GM21390 (cell line): ENCODE measurements around the gene DLG2.

ENCODE experiments used
- ATAC-seq: cut with Tn5 transposase; IDR thresholded peaks from one replicate; pipeline ENCODE4 v1.9.1; 2021; ENCODE audit not compliant: unreplicated experiment

The DLG2 gene

DNA sequence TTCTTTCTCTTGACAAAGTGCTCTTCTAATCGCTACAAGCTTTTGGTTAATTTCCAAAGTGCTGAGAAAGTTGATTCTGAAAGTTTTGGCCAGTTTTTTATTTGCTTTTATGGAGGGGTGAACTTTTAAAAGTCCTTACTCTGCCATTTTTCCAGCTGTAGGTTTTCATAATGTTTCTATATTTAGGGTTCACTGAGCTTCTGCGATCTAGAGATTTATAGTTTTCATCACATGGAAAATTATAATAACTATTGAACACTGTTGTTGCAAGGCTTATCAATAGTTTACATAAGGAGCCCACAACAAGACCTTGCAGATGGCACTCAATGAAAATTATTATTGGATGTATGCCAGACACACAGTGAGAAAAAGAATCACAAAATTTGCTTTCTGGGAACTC is 55.1 kb downstream of the DLG2 start:
- ATAC-seq = no peak

DNA sequence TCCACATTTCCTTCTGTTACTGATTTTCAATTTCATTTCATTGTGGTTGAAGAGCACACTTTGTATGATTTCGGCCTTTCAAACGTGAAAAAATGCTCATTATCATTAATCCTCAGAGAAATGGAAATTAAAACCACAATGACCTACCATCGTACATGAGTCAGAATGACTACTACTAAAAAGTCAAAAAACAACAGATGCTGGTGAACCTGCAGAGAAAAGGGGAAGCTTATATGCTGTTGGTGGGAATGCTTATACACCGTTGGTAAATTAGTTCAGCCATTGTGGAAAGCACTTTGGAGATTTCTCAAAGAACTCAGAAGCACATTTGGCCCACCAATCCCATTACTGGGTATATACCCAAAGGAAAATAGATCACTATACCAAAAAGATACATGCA is 57.6 kb downstream of the DLG2 start:
- ATAC-seq = no peak

DNA sequence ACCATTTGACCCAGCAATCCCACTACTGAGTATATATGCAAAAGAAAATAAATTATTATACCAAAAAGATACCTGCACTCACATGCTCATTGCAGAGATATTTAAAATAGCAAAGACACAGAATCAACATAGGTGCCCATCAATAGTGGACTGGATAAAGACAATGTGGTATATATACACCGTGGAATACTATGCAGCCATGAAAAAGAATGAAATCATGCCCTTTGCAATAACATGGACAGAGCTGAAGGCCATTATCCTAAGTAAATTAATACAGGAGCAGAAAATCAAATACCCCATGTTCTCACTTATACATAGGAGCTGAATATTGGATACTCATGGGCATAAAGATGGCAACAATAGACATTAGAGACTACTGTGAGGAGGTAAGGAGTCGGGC is 68.7 kb downstream of the DLG2 start:
- ATAC-seq = no peak

DNA sequence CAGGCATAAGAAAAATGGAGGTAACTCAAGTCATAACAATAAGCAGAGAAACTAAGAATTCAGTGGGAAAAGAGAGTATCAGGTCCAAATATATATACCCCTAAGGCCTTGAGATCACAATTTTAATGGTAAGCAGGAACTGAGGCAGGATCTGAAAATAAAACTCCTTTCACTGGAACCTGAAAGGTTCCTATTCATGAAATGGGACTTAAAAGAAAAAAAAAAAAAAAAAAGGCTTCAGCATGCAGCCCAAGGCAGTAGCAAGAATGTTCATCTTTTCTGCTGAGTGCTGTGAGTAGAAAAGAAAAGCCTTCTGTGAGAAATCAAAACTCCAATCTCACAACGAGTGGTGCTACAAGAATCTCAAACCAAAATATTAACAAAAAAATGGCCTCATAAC is 75.3 kb downstream of the DLG2 start:
- no peak for ATAC-seq

DNA sequence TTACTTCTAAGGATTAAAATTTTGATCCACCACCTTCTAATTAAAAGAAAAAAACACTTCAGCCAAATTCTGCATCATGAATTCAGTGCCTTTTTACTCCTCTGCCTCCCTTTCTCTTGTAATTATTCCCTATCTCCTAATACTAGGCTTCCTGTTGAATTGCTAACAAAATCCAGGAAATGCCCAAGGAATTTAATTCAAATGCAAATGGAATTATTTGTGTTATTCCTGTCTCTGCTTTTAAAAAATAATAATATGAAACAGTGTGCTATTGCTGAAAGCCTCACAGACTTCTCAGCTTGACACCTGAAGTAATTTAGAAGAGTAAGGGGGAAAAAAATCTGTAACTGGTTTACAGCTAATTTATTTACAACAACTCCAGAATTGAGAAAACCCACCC is 85.5 kb downstream of the DLG2 start:
- ATAC-seq = no peak

DNA sequence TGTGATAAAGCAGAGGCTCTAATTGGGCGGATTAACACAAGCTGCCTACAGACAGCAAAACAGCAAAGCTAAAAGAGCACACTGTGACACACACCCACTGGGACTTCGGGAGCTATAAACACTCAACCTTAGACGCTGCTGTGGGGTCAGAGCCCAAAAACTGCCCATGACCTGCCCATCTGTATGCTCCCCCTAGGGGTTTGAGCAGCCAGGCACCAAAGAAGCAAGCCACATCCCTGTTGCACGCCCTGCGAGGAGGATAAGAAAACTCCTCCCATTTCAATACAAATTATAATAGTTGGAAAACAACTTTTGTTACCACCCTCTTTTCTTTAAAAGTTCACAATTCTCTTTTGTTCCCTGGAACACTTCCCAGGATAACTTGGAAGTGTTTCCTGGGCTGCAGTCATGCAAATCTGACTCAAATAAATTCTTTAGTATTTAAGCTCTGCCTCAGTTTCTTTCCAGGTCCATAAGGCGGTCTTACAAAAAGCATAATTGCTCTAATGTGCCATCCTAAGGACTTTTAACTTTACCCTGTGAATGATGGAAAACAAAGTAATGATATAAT is 86.4 kb downstream of the DLG2 start:
- ATAC-seq = no peak

DNA sequence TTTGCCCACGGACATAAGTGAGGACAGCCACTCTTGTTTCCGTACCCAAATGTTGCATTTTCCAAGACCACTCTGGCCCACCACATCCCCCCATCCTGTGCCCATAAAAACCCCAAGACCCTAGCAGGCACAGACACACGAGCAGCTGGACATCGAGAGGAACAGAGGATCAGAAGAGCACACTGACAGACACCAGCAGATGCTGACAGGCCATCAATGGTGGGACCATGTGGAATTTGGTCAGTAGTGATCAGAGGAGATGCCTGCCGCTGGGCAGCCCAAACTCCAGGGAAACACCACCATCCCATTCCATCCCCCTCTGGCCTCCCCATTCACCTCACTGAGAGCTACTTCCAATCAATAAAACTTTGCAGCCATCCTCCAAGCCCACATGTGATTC is 87.0 kb downstream of the DLG2 start:
- ATAC-seq = no peak

DNA sequence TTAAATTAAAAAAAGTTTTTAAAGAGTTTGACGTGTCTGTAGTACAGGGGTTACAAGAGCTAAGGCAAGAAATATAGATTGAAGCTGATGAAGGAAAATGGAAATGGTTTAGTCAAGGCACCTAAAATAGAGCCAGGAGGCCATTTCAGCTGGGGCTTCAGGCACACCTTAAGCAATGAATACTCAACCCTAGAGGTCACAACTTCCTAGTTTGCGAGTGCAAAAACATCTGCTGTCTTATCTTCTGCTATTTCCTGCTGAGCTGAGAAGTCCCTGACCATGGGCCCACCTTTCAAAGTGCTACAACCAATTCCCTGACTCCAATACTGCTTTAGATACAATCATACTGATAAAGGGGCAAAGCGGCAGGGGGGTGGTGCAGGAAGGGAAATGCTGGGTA is 87.4 kb downstream of the DLG2 start:
- ATAC-seq = no peak

DNA sequence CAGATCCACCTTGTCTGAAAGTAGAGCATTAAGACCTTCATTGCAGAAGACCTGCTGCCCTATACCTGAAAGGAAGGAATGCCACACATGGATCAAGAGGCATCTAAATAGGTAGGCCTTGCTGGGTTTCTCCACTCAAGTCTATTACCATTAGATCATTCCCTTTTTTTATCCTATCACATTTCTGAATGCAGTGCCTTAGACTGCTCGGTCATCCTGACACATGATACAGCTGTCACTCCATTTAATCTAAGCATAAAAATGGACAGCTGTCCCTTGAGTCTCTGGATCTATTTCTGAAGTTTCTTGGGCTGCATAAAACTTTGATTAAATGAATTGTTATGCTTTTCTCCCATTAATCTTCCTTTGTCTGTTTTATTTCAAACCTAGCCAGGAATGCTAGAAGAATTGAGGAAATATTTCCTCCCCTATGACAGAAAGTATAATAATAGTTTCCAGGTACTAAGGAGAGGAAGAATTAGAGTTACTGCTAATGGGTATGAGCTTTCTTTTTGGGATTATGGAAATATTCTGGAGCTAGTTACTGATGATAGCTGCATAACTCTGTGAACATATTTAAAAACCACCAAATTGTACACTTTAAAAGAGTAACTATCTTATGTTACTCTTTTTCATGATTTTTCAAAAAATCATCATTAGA is 88.0 kb downstream of the DLG2 start:
- no peak for ATAC-seq

DNA sequence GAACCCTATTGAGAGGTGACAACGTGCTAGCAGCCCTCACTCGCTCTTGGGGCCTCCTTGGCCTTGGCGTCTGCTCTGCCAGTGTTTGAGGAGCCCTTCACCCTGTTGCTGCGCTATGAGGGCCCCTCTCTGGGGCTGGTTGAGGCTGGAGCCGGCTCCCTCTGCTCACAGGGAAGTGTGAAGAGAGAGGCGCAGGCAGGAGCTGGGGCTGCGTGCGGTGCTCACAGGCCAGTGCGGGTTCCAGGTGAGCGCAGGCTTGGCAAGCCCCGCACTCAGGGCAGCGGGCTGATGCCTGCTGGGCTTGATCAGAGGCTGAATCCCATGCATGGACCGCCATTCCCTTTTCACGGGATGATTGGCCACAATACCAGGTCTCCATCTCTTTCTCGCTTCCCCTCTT is 90.7 kb downstream of the DLG2 start:
- no peak for ATAC-seq

DNA sequence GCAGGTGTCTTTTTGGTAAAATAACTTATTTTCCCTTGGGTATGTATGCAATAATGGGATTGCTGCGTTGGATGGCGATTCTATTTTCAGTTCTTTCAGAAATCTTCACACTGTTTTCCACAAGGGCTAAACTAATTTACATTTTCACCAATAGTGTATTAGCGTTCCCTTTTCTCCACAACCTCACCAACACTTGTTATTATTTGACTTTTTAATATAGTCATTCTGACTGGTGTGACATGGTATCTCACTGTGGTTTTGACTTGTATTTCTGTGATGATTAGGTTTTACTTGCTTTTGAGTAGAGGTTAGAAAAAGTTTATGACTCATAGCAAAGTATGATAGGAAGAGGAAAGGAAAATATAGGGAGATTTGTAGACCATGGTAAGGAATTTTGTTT is 92.3 kb downstream of the DLG2 start:
- ATAC-seq = no peak

DNA sequence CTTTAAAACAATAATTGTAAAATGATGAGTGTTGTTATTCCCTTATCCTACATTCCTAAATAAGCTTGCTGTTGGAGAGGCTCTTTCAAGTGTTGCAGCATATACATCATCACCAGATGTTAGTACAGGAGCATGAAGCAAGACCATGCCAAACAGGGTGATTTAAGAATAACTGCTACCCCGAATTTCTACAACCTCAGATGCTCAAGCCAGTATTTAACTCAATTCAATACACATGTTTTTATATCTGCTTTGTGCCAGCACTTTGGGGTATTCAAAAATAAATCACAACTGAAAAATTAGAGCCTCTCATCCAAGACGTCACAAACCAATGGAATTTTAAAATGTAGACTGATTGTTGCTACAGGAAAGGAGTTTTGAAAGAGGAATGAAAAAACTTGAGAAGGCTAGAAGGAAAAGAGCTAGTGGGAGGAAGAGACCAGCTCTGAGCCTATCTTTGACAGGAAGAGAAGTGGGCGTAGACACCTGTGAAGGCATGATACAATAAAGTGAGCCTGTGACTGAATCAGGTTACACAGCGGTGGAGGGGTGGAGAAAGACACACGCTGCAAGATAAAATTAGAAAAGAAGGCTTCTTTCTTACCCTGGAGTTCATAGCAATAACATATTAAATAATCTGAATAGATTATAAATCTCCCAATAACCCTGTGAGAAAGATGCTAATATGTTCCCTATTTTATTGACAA is 95.8 kb downstream of the DLG2 start:
- ATAC-seq = no peak

DNA sequence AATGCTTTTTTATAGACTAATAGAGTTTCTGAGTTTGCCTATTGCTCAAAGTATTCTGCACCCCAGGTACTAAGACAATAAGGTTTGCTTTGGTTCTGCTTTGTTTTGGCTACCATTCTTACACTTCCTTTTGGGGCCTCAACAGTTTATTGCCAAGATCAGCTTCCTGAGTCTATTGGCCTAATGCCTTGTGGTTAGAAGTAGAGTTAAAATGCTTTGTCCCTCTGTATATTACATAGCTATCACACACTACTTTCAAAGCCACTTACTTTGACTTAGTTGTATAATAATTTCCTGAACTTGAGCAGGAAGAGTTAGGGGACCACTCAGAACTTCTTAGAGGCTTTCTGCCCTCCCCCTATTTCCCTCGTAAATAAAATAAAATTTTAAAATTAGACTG is 96.5 kb downstream of the DLG2 start:
- no peak for ATAC-seq

DNA sequence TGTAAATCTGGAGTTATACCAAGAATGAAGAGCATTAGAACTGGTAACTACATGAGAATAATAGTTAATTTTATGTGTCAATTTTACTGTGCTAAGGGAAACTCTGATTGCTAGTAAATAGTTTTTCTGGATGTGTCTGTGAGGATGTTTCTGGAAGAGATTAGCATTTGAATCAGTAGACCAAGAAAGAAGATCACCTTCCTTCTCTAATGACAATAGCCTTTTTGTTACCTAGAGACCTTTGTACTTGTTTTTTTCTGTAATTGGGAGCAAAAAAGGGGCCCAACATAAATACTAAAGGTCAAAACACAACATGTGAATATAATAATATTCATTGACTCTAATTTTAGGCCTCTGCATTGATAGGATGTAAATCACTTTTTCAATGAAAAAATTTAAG is 100.6 kb downstream of the DLG2 start:
- no peak for ATAC-seq

DNA sequence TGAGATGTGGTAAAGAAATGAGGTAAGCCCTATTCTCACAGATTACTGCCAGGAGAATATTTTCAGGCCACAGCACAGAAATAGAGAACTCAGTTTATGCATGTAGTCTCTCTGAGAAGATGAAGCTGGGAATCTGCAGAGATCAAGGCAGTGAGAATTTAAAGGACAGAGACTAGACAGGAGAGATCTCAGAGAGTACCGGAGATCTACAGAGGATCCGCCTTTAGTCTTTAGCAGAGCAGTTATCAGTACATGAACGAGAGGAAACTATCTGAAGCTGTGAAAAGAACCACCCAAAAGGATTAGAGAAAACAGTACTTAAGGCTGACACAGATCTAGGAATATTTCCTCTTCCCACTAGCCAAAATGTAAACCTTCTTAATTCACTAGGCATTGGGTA is 101.5 kb downstream of the DLG2 start:
- no peak for ATAC-seq

DNA sequence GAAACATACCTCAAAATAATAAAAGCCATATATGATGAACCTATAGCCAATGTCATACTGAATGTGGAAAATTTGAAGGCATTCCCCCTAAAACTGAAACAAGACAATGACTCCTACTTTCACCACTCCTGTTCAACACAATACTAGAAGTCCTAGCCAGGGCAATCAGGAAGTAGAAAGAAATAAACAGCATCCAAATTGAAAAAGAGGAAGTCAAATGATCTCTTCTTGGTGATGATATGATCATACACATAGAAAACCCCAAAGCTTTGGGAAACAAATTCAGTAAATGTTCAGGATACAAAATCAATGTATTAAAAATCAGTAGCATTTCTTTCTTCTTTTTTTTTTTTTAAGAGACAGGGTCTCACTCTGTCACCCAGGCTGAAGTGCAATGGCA is 109.9 kb downstream of the DLG2 start:
- no peak for ATAC-seq

DNA sequence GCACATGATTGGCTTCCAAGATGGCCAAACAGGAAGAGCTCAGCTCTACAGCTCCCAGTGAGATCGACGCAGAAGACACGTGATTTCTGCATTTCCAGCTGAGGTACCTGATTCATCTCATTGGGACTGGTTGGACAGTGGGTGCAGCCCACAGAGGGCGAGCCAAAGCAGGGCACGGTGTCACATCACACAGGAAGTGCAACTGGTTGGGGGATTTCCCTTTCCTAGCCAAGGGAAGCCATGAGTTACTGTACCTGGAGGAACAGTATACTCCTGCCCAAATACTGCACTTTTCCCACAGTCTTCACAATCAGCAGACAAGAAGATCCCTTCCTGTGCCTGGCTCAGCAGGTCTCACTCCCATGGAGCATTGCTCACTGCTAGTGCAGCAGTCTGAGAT is 131.2 kb downstream of the DLG2 start:
- no peak for ATAC-seq

DNA sequence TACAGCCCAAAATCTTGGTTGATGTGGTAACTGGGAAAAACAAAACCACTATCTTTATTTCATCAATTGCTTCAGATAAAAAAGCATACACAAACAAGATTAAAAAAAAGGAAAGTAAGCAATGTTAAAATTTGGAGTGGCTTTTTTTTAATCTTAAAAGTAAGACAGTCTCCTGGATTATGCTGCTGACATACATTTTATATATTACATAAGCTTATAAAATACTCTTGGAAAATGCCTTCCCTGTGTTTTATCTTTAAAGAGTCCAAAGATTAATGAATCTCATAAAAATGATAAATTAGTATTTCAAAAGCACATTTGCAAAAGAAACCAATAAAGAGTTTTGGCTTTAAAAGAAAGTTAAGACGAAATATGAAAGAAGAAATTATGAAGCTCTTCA is 132.7 kb downstream of the DLG2 start:
- no peak for ATAC-seq

DNA sequence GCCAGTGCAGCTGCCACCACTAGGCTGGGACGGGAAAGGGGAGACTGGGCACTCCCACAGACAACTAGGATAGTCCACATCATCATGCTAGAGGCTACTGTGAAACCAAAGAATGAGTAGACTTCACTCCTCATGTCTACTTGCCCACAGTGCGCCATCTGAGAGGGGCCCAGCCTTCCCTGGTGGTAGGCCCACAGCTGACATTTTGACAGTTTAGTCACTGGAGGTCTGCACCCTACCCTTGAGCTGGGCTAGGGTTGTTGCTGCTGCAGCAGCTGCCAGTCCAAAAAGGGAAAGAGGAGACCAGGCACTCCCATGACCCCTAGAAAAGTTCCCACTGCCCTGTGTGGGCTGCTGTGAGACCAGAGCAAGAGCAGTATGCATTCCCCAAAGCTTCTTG is 141.2 kb downstream of the DLG2 start:
- no peak for ATAC-seq

DNA sequence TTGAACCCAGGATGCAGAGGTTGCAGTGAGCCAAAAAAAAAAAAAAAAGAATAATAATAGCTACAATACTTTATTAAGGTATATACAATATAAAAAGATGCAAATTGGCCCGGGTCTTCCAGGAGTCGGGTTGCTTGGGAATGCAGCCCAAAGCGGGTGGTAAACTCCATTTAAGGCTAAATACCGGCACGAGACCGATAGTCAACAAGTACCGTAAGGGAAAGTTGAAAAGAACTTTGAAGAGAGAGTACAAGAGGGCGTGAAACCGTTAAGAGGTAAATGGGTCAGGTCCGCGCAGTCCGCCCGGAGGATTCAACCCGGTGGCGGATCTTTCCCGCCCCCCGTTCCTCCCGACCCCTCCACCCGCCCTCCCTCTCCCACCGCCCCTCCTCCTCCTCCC is 143.3 kb downstream of the DLG2 start:
- no peak for ATAC-seq

DNA sequence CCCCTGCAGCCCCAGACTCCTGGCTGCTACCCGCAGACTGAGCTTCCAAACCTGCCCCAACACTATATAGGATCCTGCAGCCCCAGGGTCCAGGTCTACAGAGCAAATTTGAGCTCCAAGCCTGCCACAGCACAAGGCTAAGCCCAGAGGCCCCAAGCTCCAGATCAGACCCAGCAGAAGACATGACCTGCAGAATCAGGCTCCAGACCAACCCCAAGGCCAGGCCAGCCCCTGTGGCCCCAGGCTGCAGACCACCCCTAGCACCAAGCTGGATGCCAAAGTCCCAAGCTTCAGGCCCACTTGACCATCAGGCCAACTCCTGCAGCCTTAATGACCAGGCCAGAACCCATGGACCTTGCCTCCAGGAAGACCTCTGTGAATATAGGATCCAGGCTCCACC is 145.3 kb downstream of the DLG2 start:
- no peak for ATAC-seq

DNA sequence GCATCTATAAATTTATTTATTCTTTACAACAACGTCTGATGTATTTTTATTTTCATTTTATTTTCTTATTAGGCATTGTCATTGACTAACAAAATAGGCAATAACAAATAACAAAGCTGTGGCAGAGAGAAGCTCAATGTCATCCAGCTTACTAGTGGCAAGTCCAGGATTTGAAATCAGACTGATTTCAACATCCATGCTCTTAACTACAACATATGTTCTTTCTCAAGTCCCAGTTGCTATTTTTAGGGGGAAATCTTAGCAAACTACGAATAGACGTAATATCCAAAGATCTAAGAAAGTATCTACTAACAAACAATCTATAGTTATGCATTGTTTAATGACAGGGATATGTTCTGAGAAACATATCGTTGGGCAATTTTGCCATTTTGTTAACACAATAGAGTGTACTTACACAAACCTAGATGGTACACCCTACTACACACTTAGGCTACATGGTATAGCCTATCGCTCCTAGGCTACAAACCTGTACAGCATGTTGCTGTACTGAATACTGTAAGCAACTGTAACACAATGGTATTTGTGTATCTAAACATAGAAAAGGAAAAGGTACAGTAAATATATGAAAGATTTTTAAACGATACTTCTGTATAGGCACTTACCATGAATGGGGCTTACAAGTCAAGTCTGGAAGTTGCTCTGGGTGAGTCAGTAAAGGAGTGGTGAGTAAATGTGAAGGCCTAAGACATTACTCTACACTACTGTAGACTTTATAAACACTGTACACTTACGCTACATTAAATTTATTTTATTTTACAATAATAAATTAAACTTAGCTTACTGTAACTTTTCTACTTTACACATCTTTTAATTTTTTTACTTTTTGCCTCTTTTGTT is 151.3 kb downstream of the DLG2 start:
- no peak for ATAC-seq
